ENCODE data around the gene TUB. TPM values are rescaled to one million over a fixed set of nuclear protein-coding genes. Genes with fewer than 3 reads are reported as not detected.

TUB gene
- total RNA-seq, 4 donors from 2014 or later = 16.3 to 25.8 (median 22.7) TPM

GRCh38 chr11:8067929-8068575, 13.0 kb upstream of the TUB start:
- no peaks in the 10 kb centered on the region for H3K27me3 ChIP-seq
- DNase-seq = no peak
- TF ChIP-seq CTCF (IDR thresholded peaks at IDR 0.05) (no peak), POLR2A (IDR thresholded peaks at IDR 0.05) (no peak)

GRCh38 chr11:8068605-8069221, 12.3 kb upstream of the TUB start:
- Histone ChIP-seq H3K4me3 (replicated peaks in 1 of 3) (no peak overlapping the region), H3K27ac (peak overlapping the region; percentile 91 to 99 (median 98)), H3K36me3 (no peaks in the 10 kb centered on the region), H3K9me3 (no peaks in the 10 kb centered on the region), H3K4me1 (peaks cover 23 to 64% of the 10 kb centered on the region in 2 donors), H3K27me3 (no peaks in the 10 kb centered on the region)
- 8 to 13% methylated on average over 11 to 15 of the region's 15 CpGs for WGBS, 2 donors
- intact Hi-C loops (cut with DNase I) = no loop called here
- DNase-seq = peak; percentile 89 to 92
- TF ChIP-seq POLR2A (IDR thresholded peaks at IDR 0.05) (peak in 1 of 2 donors; percentile 56), CTCF (IDR thresholded peaks at IDR 0.05) (peak in 1 of 6 experiments; percentile 4)

More at GRCh38 chr11:8067929-8068575, 13.0 kb upstream of the TUB start:
- intact Hi-C loops (cut with DNase I) = no loop called here
- no peaks in the 10 kb centered on the region for H3K36me3 ChIP-seq
- H3K4me3 ChIP-seq (replicated peaks in 1 of 3) = no peak overlapping the region
- peak overlapping the region; percentile 91 to 99 (median 98) for H3K27ac ChIP-seq
- H3K9me3 ChIP-seq = no peaks in the 10 kb centered on the region
- 66 to 72% methylated on average over 13 of the region's 13 CpGs for WGBS, 2 donors
- H3K4me1 ChIP-seq = peaks cover 28 to 71% of the 10 kb centered on the region in 2 donors

- intact Hi-C loops (cut with DNase I) = loop anchor here (5.0 kb wide), 1 partner anchor 37 kb away; no protein-coding TSS in a partner anchor
- DNase-seq = no peak
These were observed 11.2 kb upstream of the TUB start for GRCh38 chr11:8069771-8070170.

GRCh38 chr11:8070417-8071115, 10.4 kb upstream of the TUB start:
- Histone ChIP-seq H3K27ac (peak overlapping the region in 2 of 3 donors; percentile 91 to 99), H3K36me3 (no peaks in the 10 kb centered on the region), H3K4me3 (replicated peaks in 1 of 3) (no peak overlapping the region), H3K4me1 (peaks cover 20 to 49% of the 10 kb centered on the region in 2 donors), H3K27me3 (no peaks in the 10 kb centered on the region), H3K9me3 (no peaks in the 10 kb centered on the region)
- TF ChIP-seq CTCF (IDR thresholded peaks at IDR 0.05) (peak; percentile 12 to 67 (median 54)), POLR2A (IDR thresholded peaks at IDR 0.05) (no peak)
- peak; percentile 32 to 41 for DNase-seq
- WGBS, 2 donors = 24 to 34% methylated on average over 3 of the region's 3 CpGs
- intact Hi-C loops (cut with DNase I) = loop anchor here (5.0 kb wide), 1 partner anchor 38 kb away; no protein-coding TSS in a partner anchor

More at GRCh38 chr11:8069771-8070170, 11.2 kb upstream of the TUB start:
- H3K4me3 ChIP-seq (replicated peaks in 1 of 3) = no peak overlapping the region
- peaks cover 20 to 53% of the 10 kb centered on the region in 2 donors for H3K4me1 ChIP-seq
- TF ChIP-seq CTCF (IDR thresholded peaks at IDR 0.05) (no peak), POLR2A (IDR thresholded peaks at IDR 0.05) (no peak)
- H3K27ac ChIP-seq = peak overlapping the region; percentile 91 to 99 (median 98)
- WGBS, 2 donors = 83 to 91% methylated on average over 8 of the region's 8 CpGs
- no peaks in the 10 kb centered on the region for H3K9me3 ChIP-seq
- no peaks in the 10 kb centered on the region for H3K36me3 ChIP-seq
- no peaks in the 10 kb centered on the region for H3K27me3 ChIP-seq
